Measurements from ENCODE around the gene ZNF473.

ZNF473 gene

DNA sequence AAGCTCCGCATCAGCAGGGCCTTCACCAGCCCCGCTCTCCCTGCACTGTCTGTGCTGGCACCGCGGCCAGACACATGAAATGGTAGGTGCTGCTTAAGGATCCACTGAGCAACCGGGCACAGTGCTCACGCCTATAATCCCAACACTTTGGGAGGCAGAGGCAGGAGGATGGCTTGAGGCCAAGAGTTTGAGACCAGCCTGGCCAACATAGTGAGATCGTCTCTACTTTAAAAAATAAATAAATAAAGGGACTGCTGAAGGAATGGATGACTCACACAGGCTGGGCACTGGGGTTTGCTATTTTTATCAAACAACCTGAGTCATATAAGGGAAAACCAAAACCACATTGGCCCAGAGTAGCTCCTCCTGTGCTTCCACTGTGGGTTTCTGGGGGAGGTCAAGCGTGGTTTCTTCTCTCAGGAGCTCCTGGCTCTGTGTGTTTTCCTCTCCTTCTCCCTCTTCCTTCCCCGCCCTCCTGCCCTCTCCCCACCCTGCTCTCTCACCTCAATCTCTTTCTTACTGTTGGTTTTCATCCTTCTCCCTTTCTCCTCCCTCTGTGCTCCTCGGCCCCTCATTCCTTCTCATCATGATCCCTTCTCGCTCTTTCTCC is 21.9 kb upstream of the ZNF473 start:
- no peak overlapping the region for H3K4me3 ChIP-seq (ENCODE audit: low read depth in 1 of 2, low read length in 1 of 2)
- TF ChIP-seq, protein P1, sequence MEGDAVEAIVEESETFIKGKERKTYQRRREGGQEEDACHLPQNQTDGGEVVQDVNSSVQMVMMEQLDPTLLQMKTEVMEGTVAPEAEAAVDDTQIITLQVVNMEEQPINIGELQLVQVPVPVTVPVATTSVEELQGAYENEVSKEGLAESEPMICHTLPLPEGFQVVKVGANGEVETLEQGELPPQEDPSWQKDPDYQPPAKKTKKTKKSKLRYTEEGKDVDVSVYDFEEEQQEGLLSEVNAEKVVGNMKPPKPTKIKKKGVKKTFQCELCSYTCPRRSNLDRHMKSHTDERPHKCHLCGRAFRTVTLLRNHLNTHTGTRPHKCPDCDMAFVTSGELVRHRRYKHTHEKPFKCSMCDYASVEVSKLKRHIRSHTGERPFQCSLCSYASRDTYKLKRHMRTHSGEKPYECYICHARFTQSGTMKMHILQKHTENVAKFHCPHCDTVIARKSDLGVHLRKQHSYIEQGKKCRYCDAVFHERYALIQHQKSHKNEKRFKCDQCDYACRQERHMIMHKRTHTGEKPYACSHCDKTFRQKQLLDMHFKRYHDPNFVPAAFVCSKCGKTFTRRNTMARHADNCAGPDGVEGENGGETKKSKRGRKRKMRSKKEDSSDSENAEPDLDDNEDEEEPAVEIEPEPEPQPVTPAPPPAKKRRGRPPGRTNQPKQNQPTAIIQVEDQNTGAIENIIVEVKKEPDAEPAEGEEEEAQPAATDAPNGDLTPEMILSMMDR (IDR thresholded peaks at IDR 0.05) = no peak
- no peak overlapping the region for H3K27ac ChIP-seq
- no peaks in the 10 kb centered on the region for H3K27me3 ChIP-seq
- H3K4me1 ChIP-seq (ENCODE audit: control insufficient read depth in 1 of 2, insufficient read depth in 1 of 2, low read depth in 1 of 2, low read length in 1 of 2) = no peaks in the 10 kb centered on the region
- peaks cover 98% of the 10 kb centered on the region for H3K36me3 ChIP-seq
- H3K9me3 ChIP-seq = no peaks in the 10 kb centered on the region

DNA sequence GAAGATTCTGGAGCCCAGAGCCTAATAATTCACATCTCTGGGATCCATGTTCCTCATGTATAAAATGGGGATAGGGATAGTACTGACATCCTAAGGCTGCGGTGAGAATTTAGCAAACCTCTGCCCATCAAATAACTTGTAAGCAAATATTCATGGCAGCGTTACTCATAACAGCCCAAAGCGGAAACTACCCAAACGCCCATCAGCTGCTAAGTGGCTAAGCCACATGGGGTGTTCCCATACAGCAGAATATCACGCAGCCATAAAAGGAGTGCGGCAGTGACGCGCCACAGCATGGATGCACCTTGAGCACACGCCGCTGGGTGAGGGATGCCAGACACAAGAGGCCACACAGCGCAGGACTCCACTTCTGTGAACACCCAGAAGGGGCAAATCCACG is 20.4 kb upstream of the ZNF473 start:
- Histone ChIP-seq H3K27ac (no peak overlapping the region), H3K27me3 (no peaks in the 10 kb centered on the region), H3K4me3 (ENCODE audit: low read depth in 1 of 2, low read length in 1 of 2) (no peak overlapping the region), H3K9me3 (no peaks in the 10 kb centered on the region), H3K4me1 (ENCODE audit: control insufficient read depth in 1 of 2, insufficient read depth in 1 of 2, low read depth in 1 of 2, low read length in 1 of 2) (no peaks in the 10 kb centered on the region), H3K36me3 (peaks cover 98% of the 10 kb centered on the region)
- TF ChIP-seq, protein P1 (IDR thresholded peaks at IDR 0.05) = no peak

DNA sequence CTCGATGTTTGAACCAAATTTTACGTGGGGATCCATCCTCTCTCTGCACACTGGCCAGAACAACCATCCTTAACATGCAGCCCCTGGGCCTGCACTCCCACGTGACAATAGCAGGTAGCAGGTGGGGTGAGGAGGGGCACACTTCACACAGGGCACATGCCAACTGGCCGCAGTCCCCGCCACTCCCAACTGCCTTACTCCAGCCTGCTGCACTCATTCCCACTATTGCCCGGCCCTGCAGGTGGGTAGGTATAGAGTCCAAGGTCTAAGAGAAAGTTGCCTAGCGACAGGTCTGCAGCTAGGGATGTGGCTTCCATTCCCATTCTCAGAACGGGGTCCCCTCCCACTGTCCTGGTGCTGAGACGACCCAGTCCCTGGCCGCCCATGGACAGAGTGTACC is 18.6 kb upstream of the ZNF473 start:
- H3K27ac ChIP-seq = no peak overlapping the region
- no peak overlapping the region for H3K4me3 ChIP-seq (ENCODE audit: low read depth in 1 of 2, low read length in 1 of 2)
- H3K27me3 ChIP-seq = no peaks in the 10 kb centered on the region
- TF ChIP-seq, protein P1 (IDR thresholded peaks at IDR 0.05) = no peak
- H3K36me3 ChIP-seq = peaks cover 98% of the 10 kb centered on the region
- H3K9me3 ChIP-seq = no peaks in the 10 kb centered on the region
- H3K4me1 ChIP-seq (ENCODE audit: control insufficient read depth in 1 of 2, insufficient read depth in 1 of 2, low read depth in 1 of 2, low read length in 1 of 2) = no peaks in the 10 kb centered on the region

DNA sequence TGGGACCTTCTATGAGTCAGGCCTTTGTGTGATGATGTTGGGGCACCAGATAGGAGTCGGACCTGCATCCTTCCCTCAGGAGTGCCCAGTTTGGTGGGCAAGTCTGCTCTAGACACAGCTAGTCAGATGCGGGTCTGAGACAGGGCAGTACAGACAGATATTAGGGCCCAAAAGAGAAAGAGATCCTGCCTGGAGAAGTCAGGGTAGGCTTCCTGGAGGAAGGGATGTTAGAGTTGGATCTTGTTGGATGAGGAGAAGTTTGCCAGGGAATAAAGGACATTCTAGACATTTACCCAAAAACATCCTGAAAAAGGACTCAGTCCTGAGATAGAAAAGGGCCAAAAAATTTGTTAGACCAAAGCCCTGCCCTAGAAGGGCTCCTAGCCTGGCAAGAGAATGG is 17.9 kb upstream of the ZNF473 start:
- Histone ChIP-seq H3K4me1 (ENCODE audit: control insufficient read depth in 1 of 2, insufficient read depth in 1 of 2, low read depth in 1 of 2, low read length in 1 of 2) (no peaks in the 10 kb centered on the region), H3K27ac (no peak overlapping the region), H3K9me3 (no peaks in the 10 kb centered on the region), H3K27me3 (no peaks in the 10 kb centered on the region), H3K36me3 (peaks cover 98% of the 10 kb centered on the region), H3K4me3 (ENCODE audit: low read depth in 1 of 2, low read length in 1 of 2) (no peak overlapping the region)
- TF ChIP-seq, protein P1 (IDR thresholded peaks at IDR 0.05) = no peak

DNA sequence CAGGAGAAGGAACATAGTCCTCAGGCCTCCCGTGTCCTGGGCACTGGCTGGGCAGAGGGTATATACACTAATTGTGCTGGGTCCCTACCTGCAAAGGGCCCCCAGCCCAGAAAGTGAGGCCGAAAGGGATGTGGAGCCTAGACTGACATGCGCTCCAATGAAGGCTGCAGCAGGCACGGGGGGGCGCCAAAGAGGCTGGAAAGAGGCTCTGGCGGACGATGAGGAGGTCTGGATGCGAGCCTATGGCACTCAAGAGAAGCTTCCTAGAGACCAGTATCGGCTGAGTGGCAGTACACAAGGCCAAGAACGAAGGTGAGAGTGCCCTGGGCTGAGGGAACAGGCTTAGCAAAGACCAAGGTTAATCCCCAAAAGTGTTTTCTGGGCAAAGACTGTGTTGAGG is 17.3 kb upstream of the ZNF473 start:
- Histone ChIP-seq H3K4me3 (ENCODE audit: low read depth in 1 of 2, low read length in 1 of 2) (no peak overlapping the region), H3K27ac (no peak overlapping the region), H3K4me1 (ENCODE audit: control insufficient read depth in 1 of 2, insufficient read depth in 1 of 2, low read depth in 1 of 2, low read length in 1 of 2) (no peaks in the 10 kb centered on the region), H3K36me3 (peaks cover 98% of the 10 kb centered on the region), H3K9me3 (no peaks in the 10 kb centered on the region), H3K27me3 (no peaks in the 10 kb centered on the region)
- TF ChIP-seq, protein P1 (IDR thresholded peaks at IDR 0.05) = no peak

All from neutrophil (primary cell).